Choroid plexus epithelial cell (primary cell): ENCODE measurements around the gene PRKCE.
A peak's percentile ranks its signal among the peaks of the same experiment; 100 is the strongest.

ENCODE experiments used
- DNase-seq: peaks from one replicate; pipeline ENCODE4 v3.0.0-alpha.2; 2010; ENCODE audit warnings: low read depth
- H3K4me3 ChIP-seq: 2 replicates; pipeline ENCODE4 v1.5.1; 2011; ENCODE audit warnings: low read depth, mild to moderate bottlenecking, control low read depth, low read length, moderate library complexity
- TF ChIP-seq, protein P1 (sequence below): conservative IDR thresholded peaks from 2 replicates; pipeline ENCODE4 v1.5.1; 2011; ENCODE audit warnings: low read depth, mild to moderate bottlenecking, control low read depth, inconsistent platforms, low read length, moderate library complexity

PRKCE gene

DNA sequence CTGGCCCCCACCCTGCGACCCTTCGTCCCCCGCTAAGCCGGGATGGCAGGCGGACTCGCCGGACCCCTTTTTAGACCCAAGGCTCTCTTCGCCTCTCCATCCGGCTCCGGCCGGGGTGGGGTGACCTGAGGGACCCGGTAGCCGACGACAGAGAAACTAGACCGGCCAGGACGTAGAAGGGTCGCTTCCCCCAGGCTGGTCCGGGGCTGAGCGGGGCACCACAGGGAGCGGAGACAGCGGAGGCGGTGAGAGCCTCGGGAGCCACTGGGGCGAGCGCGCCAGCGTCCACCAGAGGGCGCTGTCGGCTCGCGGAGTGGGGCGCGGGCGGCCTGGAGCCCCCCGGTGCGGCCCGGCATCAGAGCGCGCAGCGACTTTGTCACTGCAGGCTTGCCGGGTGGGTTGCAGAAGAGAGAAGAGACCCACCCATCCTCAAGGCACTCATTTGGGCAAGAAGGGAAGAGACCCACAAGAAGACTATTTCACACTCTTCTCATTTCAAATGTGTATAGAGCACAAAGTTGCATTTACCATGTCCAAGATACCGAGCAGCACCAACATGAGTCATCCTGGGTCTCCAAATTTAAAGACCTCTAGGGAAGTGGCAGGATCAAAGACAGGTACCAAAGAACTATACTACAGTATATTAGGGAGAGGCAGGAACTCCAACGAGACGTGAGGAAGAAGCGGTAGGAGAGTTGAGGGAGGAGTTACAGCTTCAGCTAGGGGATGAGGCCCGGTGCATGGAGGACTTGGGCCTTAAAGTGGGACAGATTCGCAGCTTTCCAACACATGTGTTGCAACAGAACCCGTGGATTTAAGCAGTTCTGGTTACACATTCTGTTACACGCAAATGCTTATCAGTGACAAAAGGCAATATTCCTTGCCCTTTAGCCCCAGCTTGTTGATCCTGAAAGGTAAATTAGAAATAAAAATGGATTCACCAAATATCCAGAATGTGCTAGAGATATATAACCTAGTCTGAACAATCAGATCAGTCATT is 7.6 kb upstream of the PRKCE start:
- TF ChIP-seq, protein P1, sequence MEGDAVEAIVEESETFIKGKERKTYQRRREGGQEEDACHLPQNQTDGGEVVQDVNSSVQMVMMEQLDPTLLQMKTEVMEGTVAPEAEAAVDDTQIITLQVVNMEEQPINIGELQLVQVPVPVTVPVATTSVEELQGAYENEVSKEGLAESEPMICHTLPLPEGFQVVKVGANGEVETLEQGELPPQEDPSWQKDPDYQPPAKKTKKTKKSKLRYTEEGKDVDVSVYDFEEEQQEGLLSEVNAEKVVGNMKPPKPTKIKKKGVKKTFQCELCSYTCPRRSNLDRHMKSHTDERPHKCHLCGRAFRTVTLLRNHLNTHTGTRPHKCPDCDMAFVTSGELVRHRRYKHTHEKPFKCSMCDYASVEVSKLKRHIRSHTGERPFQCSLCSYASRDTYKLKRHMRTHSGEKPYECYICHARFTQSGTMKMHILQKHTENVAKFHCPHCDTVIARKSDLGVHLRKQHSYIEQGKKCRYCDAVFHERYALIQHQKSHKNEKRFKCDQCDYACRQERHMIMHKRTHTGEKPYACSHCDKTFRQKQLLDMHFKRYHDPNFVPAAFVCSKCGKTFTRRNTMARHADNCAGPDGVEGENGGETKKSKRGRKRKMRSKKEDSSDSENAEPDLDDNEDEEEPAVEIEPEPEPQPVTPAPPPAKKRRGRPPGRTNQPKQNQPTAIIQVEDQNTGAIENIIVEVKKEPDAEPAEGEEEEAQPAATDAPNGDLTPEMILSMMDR = peak; percentile 60
- peak overlapping the region; percentile 73 for H3K4me3 ChIP-seq
- peak; percentile 53 for DNase-seq

DNA sequence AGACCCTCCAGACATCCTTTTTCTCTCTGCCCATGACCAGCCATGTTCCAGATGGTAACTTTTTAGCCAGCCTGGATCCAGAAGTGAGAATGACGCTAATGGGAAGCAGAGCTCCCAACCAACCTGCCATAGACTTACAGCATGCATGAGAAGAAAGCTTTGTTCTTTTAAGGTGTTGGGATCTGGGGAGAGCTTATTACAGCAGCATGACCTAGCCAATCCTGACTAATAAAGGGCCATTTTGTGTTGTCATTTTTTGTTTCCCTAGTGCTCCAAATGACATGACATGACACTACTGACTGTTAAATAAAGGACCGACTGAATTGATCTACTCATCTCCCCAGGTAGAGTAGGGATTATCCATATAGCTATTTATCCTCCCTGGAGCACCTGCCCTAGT is 5.2 kb upstream of the PRKCE start:
- H3K4me3 ChIP-seq = no peak overlapping the region
- TF ChIP-seq, protein P1 = no peak
- DNase-seq = no peak

DNA sequence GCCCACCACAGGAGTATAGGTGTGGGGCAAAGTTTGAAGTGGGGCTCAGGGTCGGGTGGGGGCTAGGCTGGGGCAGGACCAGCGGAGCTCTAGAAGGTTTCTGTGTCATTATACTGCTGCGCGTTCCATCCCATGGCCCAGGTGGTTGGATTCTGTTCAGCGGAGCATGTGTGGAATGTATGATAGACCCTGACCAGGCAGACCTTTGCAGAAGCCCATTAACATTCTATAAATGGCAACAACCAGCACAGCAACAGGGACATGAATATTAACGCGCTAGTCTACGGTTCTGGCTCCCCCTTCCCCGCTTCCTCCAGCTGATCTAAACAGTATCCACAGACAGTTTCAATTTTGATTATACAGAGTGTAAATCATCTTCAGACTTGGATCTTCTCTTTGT is 4.1 kb upstream of the PRKCE start:
- TF ChIP-seq, protein P1 = no peak

DNA sequence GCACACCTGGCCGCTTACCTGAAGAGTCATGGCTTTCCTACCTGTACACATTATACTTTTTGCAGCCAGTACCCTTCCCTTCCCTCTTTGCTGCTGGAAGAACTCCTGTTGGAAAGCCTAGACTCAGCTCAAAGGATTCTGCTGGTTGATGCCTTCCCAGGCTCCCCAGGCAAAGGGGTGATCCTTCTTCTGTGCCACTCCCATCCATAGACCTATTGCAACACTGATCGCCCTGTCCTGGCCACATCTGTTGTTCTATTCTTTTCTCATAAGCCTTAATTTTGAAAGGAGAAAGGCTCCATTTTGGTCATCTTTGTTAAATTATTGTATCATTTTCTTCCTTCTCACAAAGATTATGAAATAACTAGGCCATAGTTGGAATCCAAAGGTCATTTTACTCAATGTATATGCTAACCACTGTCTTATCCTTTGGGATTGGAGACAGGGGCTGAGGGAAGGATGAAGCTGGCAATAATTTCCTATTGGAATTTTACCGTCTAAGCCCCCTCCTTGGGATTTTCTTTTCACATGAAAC is 3.4 kb upstream of the PRKCE start:
- DNase-seq = peak; percentile 8
- TF ChIP-seq, protein P1 = no peak
- H3K4me3 ChIP-seq = no peak overlapping the region

More for the DNA sequence above, 4.1 kb upstream of the PRKCE start:
- no peak for DNase-seq
- no peak overlapping the region for H3K4me3 ChIP-seq

DNA sequence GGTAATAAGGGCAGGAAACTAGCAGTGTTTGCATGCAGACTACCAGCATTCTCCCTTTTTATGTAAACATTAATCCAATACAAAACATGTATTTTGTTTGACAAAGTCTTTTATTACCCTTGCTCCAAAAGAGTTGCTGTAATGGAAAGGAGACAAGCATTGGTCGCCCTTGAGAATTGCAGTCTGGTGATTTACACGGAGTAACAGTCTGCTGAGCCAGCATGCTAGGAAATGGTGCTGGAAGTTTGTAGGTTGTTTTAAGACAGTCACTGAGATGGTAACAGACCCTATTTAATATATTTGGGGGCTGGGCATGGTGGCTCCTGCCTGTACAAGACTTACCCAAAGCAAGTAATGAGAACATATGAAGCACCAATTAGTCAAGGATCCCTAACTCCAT is 2.8 kb upstream of the PRKCE start:
- no peak overlapping the region for H3K4me3 ChIP-seq
- DNase-seq = peak; percentile 8
- TF ChIP-seq, protein P1 = no peak

DNA sequence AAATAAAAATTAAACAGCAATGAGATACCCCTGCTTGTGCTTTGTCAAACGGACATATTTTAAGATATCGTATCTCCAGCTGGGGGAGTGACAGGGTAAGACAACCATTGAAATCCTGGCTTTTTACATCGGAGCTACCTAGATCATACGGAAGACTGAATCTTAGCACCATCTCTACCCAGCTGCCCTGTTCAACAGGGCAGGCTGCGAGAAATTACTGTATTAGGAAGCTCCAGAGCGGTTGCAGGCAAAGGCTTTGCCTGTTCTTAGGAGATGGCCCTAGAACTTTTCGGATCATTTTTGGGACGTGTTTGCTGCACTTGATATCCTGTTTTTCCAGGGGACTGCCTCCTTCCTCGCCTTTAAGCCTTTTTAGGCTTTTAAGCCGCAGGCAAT is 2.0 kb upstream of the PRKCE start:
- TF ChIP-seq, protein P1 = peak; percentile 6
- DNase-seq = peak; percentile 50

More for the DNA sequence above, 2.0 kb upstream of the PRKCE start:
- peak overlapping the region; percentile 79 for H3K4me3 ChIP-seq
